WERI-Rb-1 (cell line): Measurements from ENCODE around the gene ZNF500.

Experiments used
- DNase-seq: peaks from one replicate; pipeline ENCODE4 v3.0.0-alpha.2; 2020
- H3K27ac ChIP-seq: fragments of 250-450 bp; sonication (Bioruptor Pico); 2 replicates; pipeline ENCODE4 v1.5.1; 2020; ENCODE audit warnings: mild to moderate bottlenecking, moderate library complexity
- H3K27me3 ChIP-seq: fragments of 250-450 bp; sonication (Bioruptor Pico); 2 replicates; pipeline ENCODE4 v1.5.1; 2021; ENCODE audit warnings: mild to moderate bottlenecking, low read depth, moderate library complexity; ENCODE audit not compliant: insufficient read depth, severe bottlenecking
- H3K36me3 ChIP-seq: fragments of 250-450 bp; sonication (Bioruptor Pico); 2 replicates; pipeline ENCODE4 v1.5.1; 2020; ENCODE audit warnings: mild to moderate bottlenecking, moderate library complexity
- H3K4me3 ChIP-seq: 2 replicates; pipeline ENCODE4 v1.5.1; 2011; ENCODE audit warnings: low read depth, mild to moderate bottlenecking, control low read depth, low read length
- H3K9me3 ChIP-seq: fragments of 250-450 bp; sonication (Bioruptor Pico); 2 replicates; pipeline ENCODE4 v1.5.1; 2021; ENCODE audit warnings: mild to moderate bottlenecking, moderate library complexity; ENCODE audit not compliant: severe bottlenecking
- TF ChIP-seq, protein P1 (sequence below): IDR thresholded peaks from 2 replicates; pipeline ENCODE4 v1.5.1; 2011; ENCODE audit warnings: low read depth, mild to moderate bottlenecking, control low read depth, inconsistent platforms, low read length

ZNF500 gene

DNA sequence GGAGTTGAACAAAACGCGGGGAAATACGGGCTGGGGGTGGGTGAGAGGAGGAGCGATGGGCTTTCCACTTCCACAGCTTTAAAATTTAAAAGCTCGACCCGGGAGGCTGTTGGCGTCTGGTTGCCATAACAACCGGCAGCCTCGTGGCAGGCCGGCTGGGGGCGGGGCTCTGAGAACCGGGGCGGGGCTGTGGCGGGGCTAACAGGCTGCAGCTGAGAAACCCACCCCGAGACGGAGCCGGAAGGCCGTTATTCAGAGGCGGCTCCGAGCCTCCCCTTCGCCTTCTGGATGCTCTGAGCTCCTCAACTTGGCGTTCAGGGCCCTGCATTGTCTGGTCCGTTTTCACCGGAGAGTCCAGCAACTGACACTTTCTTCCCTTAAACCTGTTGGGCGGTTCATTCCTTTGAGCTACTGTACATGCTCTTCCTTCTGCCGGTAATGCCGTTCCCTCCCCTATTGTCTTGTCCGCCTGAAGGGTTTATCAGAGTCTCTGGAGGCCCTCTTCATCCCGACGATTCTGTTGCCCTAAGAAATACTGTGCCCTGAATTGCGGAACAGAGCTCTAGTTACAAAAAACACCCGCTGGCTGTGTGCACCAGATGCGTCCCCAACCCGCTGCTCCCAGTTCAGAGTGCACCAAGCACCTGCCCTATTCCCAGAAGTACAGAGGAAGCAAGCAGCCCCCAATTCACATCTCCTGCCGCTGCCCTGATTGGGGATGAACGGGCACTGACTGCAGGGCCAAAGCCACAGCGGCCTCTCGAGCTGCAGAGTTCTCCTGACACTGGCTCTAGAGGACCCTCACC, 32.0 kb downstream of the ZNF500 start:
- TF ChIP-seq, protein P1, sequence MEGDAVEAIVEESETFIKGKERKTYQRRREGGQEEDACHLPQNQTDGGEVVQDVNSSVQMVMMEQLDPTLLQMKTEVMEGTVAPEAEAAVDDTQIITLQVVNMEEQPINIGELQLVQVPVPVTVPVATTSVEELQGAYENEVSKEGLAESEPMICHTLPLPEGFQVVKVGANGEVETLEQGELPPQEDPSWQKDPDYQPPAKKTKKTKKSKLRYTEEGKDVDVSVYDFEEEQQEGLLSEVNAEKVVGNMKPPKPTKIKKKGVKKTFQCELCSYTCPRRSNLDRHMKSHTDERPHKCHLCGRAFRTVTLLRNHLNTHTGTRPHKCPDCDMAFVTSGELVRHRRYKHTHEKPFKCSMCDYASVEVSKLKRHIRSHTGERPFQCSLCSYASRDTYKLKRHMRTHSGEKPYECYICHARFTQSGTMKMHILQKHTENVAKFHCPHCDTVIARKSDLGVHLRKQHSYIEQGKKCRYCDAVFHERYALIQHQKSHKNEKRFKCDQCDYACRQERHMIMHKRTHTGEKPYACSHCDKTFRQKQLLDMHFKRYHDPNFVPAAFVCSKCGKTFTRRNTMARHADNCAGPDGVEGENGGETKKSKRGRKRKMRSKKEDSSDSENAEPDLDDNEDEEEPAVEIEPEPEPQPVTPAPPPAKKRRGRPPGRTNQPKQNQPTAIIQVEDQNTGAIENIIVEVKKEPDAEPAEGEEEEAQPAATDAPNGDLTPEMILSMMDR = no peak
- Histone ChIP-seq H3K4me3 (peak overlapping the region; percentile 96), H3K9me3 (no peaks in the 10 kb centered on the region), H3K36me3 (peaks cover 12% of the 10 kb centered on the region), H3K27ac (peak overlapping the region; percentile 80), H3K27me3 (no peaks in the 10 kb centered on the region)
- DNase-seq = peak; percentile 93

DNA sequence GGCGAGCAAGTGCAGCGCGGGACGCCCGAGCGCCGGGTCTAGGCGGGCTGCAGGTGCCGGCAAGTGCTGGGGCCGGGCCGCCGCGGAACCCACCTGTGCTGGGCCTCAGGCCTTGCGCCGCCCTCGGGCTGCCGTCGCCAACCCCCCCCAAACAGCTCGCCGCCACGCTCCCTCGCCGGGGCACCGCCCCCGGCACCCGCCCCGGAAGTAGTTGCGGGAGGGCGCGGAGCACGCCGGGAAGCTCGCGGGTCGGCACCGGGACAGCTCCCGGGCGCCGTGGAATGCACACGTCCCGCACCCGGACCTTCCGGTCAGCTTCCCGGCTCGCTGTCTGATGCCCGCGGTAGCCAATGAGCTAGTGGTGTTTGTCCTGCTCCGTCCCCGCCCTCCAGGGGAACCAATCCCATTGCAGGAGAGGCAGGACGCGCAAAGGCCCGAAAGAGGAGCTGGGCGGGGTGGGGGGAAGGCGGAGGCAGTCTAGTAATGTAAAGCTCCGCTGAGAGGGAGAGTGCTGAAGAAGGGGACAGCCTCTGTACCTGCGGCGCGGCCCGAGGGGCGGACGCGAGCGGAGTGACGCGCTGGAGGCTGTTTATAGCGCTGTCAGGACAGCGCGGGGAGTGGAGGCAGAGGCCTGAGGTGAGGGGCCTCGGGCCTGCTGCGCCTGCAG, 32.8 kb downstream of the ZNF500 start, which contains the start of the genes ANKS3 and DNAAF8:
Gene ANKS3 (minus strand): TSS at position 209 of the 667 bp plus-strand sequence. CDS start 4,122 bp downstream, outside the sequence.
Gene DNAAF8 (plus strand): TSS at position 475 of the 667 bp plus-strand sequence. CDS start 1,978 bp downstream, outside the sequence.
- peak; percentile 97 for DNase-seq
- Histone ChIP-seq H3K9me3 (no peaks in the 10 kb centered on the region), H3K27ac (peak within 1 kb of the TSS; percentile 80), H3K4me3 (peak within 1 kb of the TSS; percentile 96), H3K36me3 (peaks cover 19% of the 10 kb centered on the region), H3K27me3 (no peaks in the 10 kb centered on the region)
- TF ChIP-seq, protein P1 = no peak

DNA sequence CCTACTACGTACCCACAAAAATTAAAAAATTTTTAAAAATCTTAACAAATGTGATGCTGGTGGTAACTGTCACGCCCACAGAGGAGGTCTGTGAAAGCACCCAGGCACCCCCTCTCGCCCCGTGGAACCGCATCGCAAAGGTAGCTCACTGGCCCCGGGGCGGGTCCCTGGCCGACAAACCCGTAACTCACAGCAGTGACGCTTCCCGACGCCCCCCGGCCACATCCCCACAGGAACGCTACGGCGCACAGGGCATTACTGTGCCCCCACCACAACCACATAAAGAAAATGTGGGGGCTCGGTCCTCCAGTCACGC, 33.3 kb downstream of the ZNF500 start:
- Histone ChIP-seq H3K4me3 (peak overlapping the region; percentile 96), H3K36me3 (peaks cover 24% of the 10 kb centered on the region), H3K9me3 (no peaks in the 10 kb centered on the region), H3K27me3 (no peaks in the 10 kb centered on the region), H3K27ac (peak overlapping the region; percentile 80)
- TF ChIP-seq, protein P1 = no peak
- peak; percentile 33 for DNase-seq

DNA sequence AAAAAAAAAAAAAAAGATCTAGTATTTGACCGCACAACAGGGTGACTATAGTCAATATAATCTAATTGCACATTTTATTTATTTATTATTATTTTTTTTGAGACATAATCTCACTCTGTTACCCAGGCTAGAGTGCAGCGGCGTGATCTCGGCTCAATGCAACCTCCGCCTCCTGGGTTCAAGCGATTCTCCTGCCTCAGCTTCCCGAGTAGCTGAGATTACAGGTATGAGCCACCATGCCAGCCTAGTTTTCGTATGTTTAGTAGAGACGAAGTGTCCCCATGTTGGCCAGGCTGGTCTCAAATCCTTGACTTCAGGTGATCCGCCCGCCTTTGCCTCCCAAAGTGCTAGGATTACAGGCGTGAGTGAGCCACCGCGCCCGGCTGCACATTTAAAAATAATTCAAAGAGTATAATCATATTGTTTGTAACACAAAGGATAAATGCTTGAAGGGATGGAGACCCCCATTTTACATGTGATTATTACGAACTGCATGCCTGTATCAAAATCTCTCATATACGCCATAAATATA, 33.7 kb downstream of the ZNF500 start:
- TF ChIP-seq, protein P1 = no peak
- H3K27ac ChIP-seq = peak overlapping the region; percentile 80
- no peak for DNase-seq
- H3K27me3 ChIP-seq = no peaks in the 10 kb centered on the region
- H3K9me3 ChIP-seq = no peaks in the 10 kb centered on the region
- H3K4me3 ChIP-seq = peak overlapping the region; percentile 96
- H3K36me3 ChIP-seq = peaks cover 26% of the 10 kb centered on the region

DNA sequence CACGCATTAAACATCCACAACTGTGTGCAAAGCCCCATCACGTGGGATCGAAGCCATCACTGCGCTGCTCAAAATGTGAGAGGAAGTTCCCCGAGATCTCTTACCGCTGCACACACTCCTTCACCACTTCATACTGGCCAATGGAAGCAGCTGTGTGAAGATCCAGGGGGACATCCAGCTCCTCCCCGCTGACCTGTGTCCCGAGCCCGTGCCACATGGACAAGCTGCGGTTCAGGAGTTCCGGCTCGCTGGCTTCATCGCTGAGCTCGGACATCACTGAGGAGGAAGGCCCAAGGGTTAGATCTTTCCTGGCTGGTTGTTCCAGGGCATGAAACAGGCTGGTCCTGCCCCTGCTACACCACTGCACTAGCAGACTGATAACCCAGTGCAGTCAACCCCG, 37.1 kb downstream of the ZNF500 start:
- Histone ChIP-seq H3K36me3 (peaks cover 47% of the 10 kb centered on the region), H3K27ac (no peak overlapping the region), H3K9me3 (no peaks in the 10 kb centered on the region), H3K27me3 (no peaks in the 10 kb centered on the region), H3K4me3 (no peak overlapping the region)
- DNase-seq = no peak
- TF ChIP-seq, protein P1 = no peak
